Measurements from ENCODE around the gene OTOGL. TPM values are rescaled to one million over a fixed set of nuclear protein-coding genes. Genes with fewer than 3 reads are reported as not detected.
"Not testable (repeated sequence)": the region's sequence is repeated elsewhere in the genome, so short reads cannot be mapped to it uniquely, and the experiment has no call there.

OTOGL gene
- total and polyA plus RNA-seq, 7 donors = 0.03 to 0.30 (median 0.07) TPM; not detected in 2

GRCh38 chr12:80239867-80240266, 140.5 kb downstream of the OTOGL start:
- Histone ChIP-seq H3K36me3 (ENCODE audit: insufficient read depth in 1 of 2, low read depth in 1 of 2) (no peaks in the 10 kb centered on the region), H3K27ac (no peak overlapping the region), H3K9me3 (no peaks in the 10 kb centered on the region), H3K27me3 (ENCODE audit: insufficient read depth in 3 of 3, low read length in 2 of 3) (no peaks in the 10 kb centered on the region), H3K4me1 (no peaks in the 10 kb centered on the region), H3K4me3 (no peak overlapping the region)
- DNase-seq (no peak), ATAC-seq (no peak)
- intact Hi-C loops (cut with DNase I) = no loop called here
- no peak for TF ChIP-seq CTCF (IDR thresholded peaks at IDR 0.05)

- DNase-seq (no peak), ATAC-seq (no peak)
- no peak overlapping the region for H3K27ac ChIP-seq
- H3K27me3 ChIP-seq (ENCODE audit: insufficient read depth in 3 of 3, low read length in 2 of 3) = no peaks in the 10 kb centered on the region
- no peaks in the 10 kb centered on the region for H3K4me1 ChIP-seq
- no peaks in the 10 kb centered on the region for H3K9me3 ChIP-seq
- intact Hi-C loops (cut with DNase I) = no loop called here
- no peaks in the 10 kb centered on the region for H3K36me3 ChIP-seq (ENCODE audit: insufficient read depth in 1 of 2, low read depth in 1 of 2)
- WGBS, 3 donors = 36 to 44% (median 44%) methylated on average over 5 of the region's 5 CpGs
- H3K4me3 ChIP-seq = no peak overlapping the region
- no peak for TF ChIP-seq CTCF (IDR thresholded peaks at IDR 0.05)
Measured at GRCh38 chr12:80241576-80242273, 142.4 kb downstream of the OTOGL start.

DNA sequence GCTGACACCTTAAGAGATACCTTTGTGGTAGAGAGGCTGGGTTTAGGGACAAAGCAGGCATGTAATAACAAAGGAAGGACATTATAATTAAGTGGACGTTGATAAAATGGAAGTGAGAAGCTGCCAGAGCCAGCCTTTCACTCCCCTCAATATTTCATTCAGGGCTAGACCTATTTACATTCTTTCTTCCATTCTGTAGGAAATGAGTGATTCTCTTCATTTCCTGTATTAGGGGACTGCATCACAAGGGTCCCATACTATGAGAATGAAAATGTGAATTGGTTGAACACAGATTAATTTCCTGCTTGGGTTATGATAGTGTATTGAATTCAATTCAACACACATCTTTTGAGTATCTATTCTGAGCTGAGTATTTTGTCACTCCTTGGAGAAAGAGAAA, 143.0 kb downstream of the OTOGL start:
- Histone ChIP-seq H3K4me3 (no peak overlapping the region), H3K36me3 (ENCODE audit: insufficient read depth in 1 of 2, low read depth in 1 of 2) (no peaks in the 10 kb centered on the region), H3K27ac (no peak overlapping the region), H3K4me1 (no peaks in the 10 kb centered on the region), H3K27me3 (ENCODE audit: insufficient read depth in 3 of 3, low read length in 2 of 3) (no peaks in the 10 kb centered on the region), H3K9me3 (no peaks in the 10 kb centered on the region)
- WGBS, 3 donors = 17 to 31% (median 27%) methylated on average over 1 of the region's 1 CpG
- TF ChIP-seq CTCF (IDR thresholded peaks at IDR 0.05) = no peak
- ATAC-seq (no peak), DNase-seq (no peak)
- intact Hi-C loops (cut with DNase I) = no loop called here

- ATAC-seq; H3K4me1 ChIP-seq; H3K27ac ChIP-seq; intact Hi-C loops (cut with DNase I); H3K4me3 ChIP-seq; H3K36me3 ChIP-seq (ENCODE audit: insufficient read depth in 1 of 2, low read depth in 1 of 2); H3K9me3 ChIP-seq; DNase-seq; H3K27me3 ChIP-seq (ENCODE audit: insufficient read depth in 3 of 3, low read length in 2 of 3): not testable (repeated sequence)
- 70 to 78% (median 77%) methylated on average over 18 to 20 of the region's 20 CpGs for WGBS, 3 donors
Measured at GRCh38 chr12:80249581-80249980, 150.2 kb downstream of the OTOGL start.

DNA sequence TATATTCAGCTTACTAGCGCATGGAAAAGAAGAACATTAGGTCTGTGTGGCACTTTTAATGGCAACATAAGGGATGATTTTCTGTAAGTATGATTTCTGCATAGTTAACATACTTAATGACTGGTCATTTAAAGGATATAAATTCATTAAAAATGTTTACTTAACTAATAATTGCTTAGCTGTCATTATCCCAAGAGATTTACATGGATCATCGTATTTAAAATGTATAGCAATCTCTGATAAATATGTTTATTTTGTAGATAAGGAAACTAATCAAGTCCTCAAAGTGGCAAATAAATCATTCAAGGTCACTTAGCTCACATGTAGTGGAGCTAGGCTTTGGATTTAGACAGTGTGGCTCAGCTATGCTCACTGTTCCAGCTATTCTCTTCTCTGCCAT, 158.6 kb downstream of the OTOGL start:
- no peak for TF ChIP-seq CTCF (IDR thresholded peaks at IDR 0.05)
- no peaks in the 10 kb centered on the region for H3K9me3 ChIP-seq
- H3K4me3 ChIP-seq = no peak overlapping the region
- 93 to 94% (median 94%) methylated on average over 2 of the region's 2 CpGs for WGBS, 3 donors
- DNase-seq (no peak), ATAC-seq (no peak)
- H3K36me3 ChIP-seq (ENCODE audit: insufficient read depth in 1 of 2, low read depth in 1 of 2) = no peaks in the 10 kb centered on the region
- no peaks in the 10 kb centered on the region for H3K27me3 ChIP-seq (ENCODE audit: insufficient read depth in 3 of 3, low read length in 2 of 3)
- no peaks in the 10 kb centered on the region for H3K4me1 ChIP-seq
- no peak overlapping the region for H3K27ac ChIP-seq
- intact Hi-C loops (cut with DNase I) = no loop called here

All from psoas muscle (tissue), 8 donors.